RWPE2 (cell line): ENCODE results near the gene HDHD3.

ENCODE experiments used
- ATAC-seq: fragments of 200-7000 bp; cut with Tn5 transposase; 3 replicates; pipeline ENCODE4 v1.9.1; 2021; ENCODE audit warnings: low read depth
- DNase-seq: peaks from one replicate; pipeline ENCODE4 v3.0.0-alpha.2; 2020; ENCODE audit warnings: low spot score
- H3K27ac ChIP-seq: fragments of 450-650 bp; 2 replicates; pipeline ENCODE4 v1.5.1; 2017; ENCODE audit warnings: mild to moderate bottlenecking; ENCODE audit not compliant: poor library complexity, severe bottlenecking
- H3K27me3 ChIP-seq: fragments of 250-450 bp; sonication (Bioruptor Pico); 2 replicates; pipeline ENCODE4 v1.5.1; 2021; ENCODE audit warnings: mild to moderate bottlenecking, moderate library complexity; ENCODE audit not compliant: insufficient read depth, poor library complexity, severe bottlenecking
- H3K36me3 ChIP-seq: fragments of 250-450 bp; sonication (Bioruptor Pico); 2 replicates; pipeline ENCODE4 v1.5.1; 2020; ENCODE audit warnings: low read depth, mild to moderate bottlenecking, moderate library complexity
- H3K4me1 ChIP-seq: fragments of 250-450 bp; sonication (Bioruptor Pico); 2 replicates; pipeline ENCODE4 v1.5.1; 2021; ENCODE audit warnings: mild to moderate bottlenecking, moderate library complexity; ENCODE audit not compliant: insufficient read depth, poor library complexity, severe bottlenecking
- H3K4me3 ChIP-seq: fragments of 250-450 bp; sonication (Bioruptor Pico); 2 replicates; pipeline ENCODE4 v1.5.1; 2021; ENCODE audit warnings: mild to moderate bottlenecking, moderate library complexity; ENCODE audit not compliant: severe bottlenecking
- H3K9me3 ChIP-seq: fragments of 250-450 bp; sonication (Bioruptor Pico); 2 replicates; pipeline ENCODE4 v1.5.1; 2021; ENCODE audit warnings: mild to moderate bottlenecking, moderate library complexity; ENCODE audit not compliant: severe bottlenecking
- CTCF ChIP-seq: fragments of 450-650 bp; IDR thresholded peaks from one replicate; pipeline ENCODE4 v1.5.1; 2017; ENCODE audit warnings: mild to moderate bottlenecking, moderate library complexity; ENCODE audit not compliant: poor library complexity, severe bottlenecking

HDHD3 gene

GRCh38 chr9:113345190-113345589 lies 31.6 kb downstream of the HDHD3 start:
- no peak overlapping the region for H3K27ac ChIP-seq
- DNase-seq (no peak), ATAC-seq (no peak)
- H3K4me1 ChIP-seq: peaks cover 9% of the 10 kb centered on the region
- no peaks in the 10 kb centered on the region for H3K9me3 ChIP-seq
- H3K36me3 ChIP-seq: no peaks in the 10 kb centered on the region
- H3K27me3 ChIP-seq: peaks cover 10% of the 10 kb centered on the region
- TF ChIP-seq CTCF: no peak
- no peak overlapping the region for H3K4me3 ChIP-seq

- ATAC-seq: no peak
- Histone ChIP-seq H3K36me3 (no peaks in the 10 kb centered on the region), H3K4me3 (no peak overlapping the region), H3K4me1 (peaks cover 12% of the 10 kb centered on the region), H3K9me3 (no peaks in the 10 kb centered on the region), H3K27ac (no peak overlapping the region), H3K27me3 (peaks cover under 1% of the 10 kb centered on the region)
- DNase-seq: no peak
- no peak for TF ChIP-seq CTCF
Observed at GRCh38 chr9:113343732-113344231, 33.0 kb downstream of the HDHD3 start.

GRCh38 chr9:113341712-113342410 lies 34.9 kb downstream of the HDHD3 start:
- peak; percentile 62 for ATAC-seq
- no peak for DNase-seq
- TF ChIP-seq CTCF: no peak
- Histone ChIP-seq H3K36me3 (no peaks in the 10 kb centered on the region), H3K9me3 (no peaks in the 10 kb centered on the region), H3K4me3 (no peak overlapping the region), H3K4me1 (peaks cover 12% of the 10 kb centered on the region), H3K27me3 (no peaks in the 10 kb centered on the region), H3K27ac (peak overlapping the region; percentile 5)

GRCh38 chr9:113340011-113340699 lies 36.6 kb downstream of the HDHD3 start, which contains the start of gene WDR31:
Gene WDR31 (minus strand): TSS chr9:113340275. CDS start chr9:113332022, 8,253 bp downstream.
- peak within 1 kb of the TSS; percentile 60 for H3K4me3 ChIP-seq
- DNase-seq (peak; percentile 81), ATAC-seq (peak; percentile 96)
- peaks cover 12% of the 10 kb centered on the region for H3K4me1 ChIP-seq
- H3K9me3 ChIP-seq: no peaks in the 10 kb centered on the region
- peak within 1 kb of the TSS; percentile 12 for H3K27ac ChIP-seq
- H3K27me3 ChIP-seq: no peaks in the 10 kb centered on the region
- TF ChIP-seq CTCF: peak; percentile 10
- H3K36me3 ChIP-seq: no peaks in the 10 kb centered on the region
